Transverse colon (tissue), 4 donors: ENCODE measurements around the gene THADA.

Experiments used
- EP300 ChIP-seq: sonication (generic); formaldehyde crosslinking; IDR thresholded peaks from one replicate; pipeline ENCODE4 v1.6.1; 2017; ENCODE audit warnings: antibody characterized with exemption, low read depth
- POLR2A ChIP-seq: fragments of 450-650 bp; IDR thresholded peaks from one replicate; pipeline ENCODE4 v1.6.1; 2016; ENCODE audit warnings: antibody characterized with exemption, mild to moderate bottlenecking, moderate library complexity
- POLR2AphosphoS5 ChIP-seq, 3 donors: sonication (generic); formaldehyde crosslinking; IDR thresholded peaks; one replicate each; pipeline ENCODE4 v1.6.1; 2016; ENCODE audit warnings: antibody characterized with exemption in 3 of 3
- TF ChIP-seq, protein P1 (sequence below), 5 experiments: fragments of 200-600 bp in 3 of 5; fragments of 450-650 bp in 2 of 5; sonication (generic) in 3 of 5; IDR thresholded peaks; 1 replicate in 2 of 5; 2 replicates in 3 of 5; pipeline ENCODE4 v1.5.1; 2016 to 2017; ENCODE audit warnings: antibody characterized with exemption in 5 of 5, inconsistent platforms in 3 of 5, mild to moderate bottlenecking in 2 of 5, moderate library complexity in 1 of 5

DNA sequence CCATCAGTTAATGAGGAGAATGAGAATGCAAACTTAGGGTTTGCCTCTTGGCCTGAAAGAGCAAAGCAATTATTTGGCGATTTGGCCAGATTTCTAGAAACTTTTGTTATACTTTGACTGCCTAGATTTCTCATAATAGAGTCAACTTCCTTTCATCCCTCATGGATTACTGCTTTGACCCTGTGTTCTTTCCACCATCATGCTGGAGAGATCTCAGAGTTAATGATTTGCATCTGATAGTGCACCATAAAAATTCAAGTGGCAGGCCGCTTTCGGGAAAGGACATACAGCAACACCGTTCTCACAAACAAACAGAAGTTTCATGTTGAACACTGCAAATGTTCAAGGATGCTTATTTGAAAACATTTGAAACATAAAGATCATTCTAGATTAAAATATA is 225.7 kb downstream of the THADA start:
- TF ChIP-seq EP300: no peak
- TF ChIP-seq, protein P1, sequence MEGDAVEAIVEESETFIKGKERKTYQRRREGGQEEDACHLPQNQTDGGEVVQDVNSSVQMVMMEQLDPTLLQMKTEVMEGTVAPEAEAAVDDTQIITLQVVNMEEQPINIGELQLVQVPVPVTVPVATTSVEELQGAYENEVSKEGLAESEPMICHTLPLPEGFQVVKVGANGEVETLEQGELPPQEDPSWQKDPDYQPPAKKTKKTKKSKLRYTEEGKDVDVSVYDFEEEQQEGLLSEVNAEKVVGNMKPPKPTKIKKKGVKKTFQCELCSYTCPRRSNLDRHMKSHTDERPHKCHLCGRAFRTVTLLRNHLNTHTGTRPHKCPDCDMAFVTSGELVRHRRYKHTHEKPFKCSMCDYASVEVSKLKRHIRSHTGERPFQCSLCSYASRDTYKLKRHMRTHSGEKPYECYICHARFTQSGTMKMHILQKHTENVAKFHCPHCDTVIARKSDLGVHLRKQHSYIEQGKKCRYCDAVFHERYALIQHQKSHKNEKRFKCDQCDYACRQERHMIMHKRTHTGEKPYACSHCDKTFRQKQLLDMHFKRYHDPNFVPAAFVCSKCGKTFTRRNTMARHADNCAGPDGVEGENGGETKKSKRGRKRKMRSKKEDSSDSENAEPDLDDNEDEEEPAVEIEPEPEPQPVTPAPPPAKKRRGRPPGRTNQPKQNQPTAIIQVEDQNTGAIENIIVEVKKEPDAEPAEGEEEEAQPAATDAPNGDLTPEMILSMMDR (IDR thresholded peaks at IDR 0.05): no peak
- TF ChIP-seq POLR2AphosphoS5 (IDR thresholded peaks at IDR 0.05): no peak
- no peak for TF ChIP-seq POLR2A
